Transverse colon (tissue), 4 donors: ENCODE data around the gene TRIM44. TPM values are rescaled to one million over a fixed set of nuclear protein-coding genes. Genes with fewer than 3 reads are reported as not detected.

Experiments used
- DNase-seq: peaks from one replicate; pipeline ENCODE4 v3.0.0-alpha.2; 2019
- H3K27ac ChIP-seq, 4 donors: fragments of 200-600 bp; sonication (generic); 2 replicates each; pipeline ENCODE4 v1.5.1; 2016 to 2018; ENCODE audit warnings: inconsistent platforms in 4 of 4
- H3K27me3 ChIP-seq: fragments of 200-600 bp; sonication (generic); 2 replicates; pipeline ENCODE4 v1.5.1; 2017; ENCODE audit warnings: inconsistent platforms
- H3K36me3 ChIP-seq, 4 donors: fragments of 200-600 bp; sonication (generic); 2 replicates each; pipeline ENCODE4 v1.5.1; 2017 to 2019; ENCODE audit warnings: inconsistent platforms in 4 of 4
- H3K4me1 ChIP-seq, 4 donors: fragments of 200-600 bp; sonication (generic); 2 replicates each; pipeline ENCODE4 v1.5.1; 2017 to 2020; ENCODE audit warnings: inconsistent platforms in 4 of 4
- H3K4me3 ChIP-seq, 4 donors: fragments of 200-600 bp; sonication (generic); 1 replicate in 1 of 4; 2 replicates in 3 of 4; pipeline versions ENCODE4 v1.5.1 to v1.6.1; 2017 to 2019; ENCODE audit warnings: inconsistent platforms in 4 of 4
- H3K9me3 ChIP-seq, 2 donors: fragments of 200-600 bp; sonication (generic); 2 replicates each; pipeline ENCODE4 v1.5.1; 2017 to 2019; ENCODE audit warnings: inconsistent platforms in 2 of 2
- EP300 ChIP-seq: sonication (generic); formaldehyde crosslinking; IDR thresholded peaks from one replicate; pipeline ENCODE4 v1.6.1; 2017; ENCODE audit warnings: antibody characterized with exemption, low read depth
- POLR2A ChIP-seq: fragments of 450-650 bp; IDR thresholded peaks from one replicate; pipeline ENCODE4 v1.6.1; 2016; ENCODE audit warnings: antibody characterized with exemption, mild to moderate bottlenecking, moderate library complexity
- POLR2AphosphoS5 ChIP-seq, 3 donors: sonication (generic); formaldehyde crosslinking; IDR thresholded peaks; one replicate each; pipeline ENCODE4 v1.6.1; 2016; ENCODE audit warnings: antibody characterized with exemption in 3 of 3
- WGBS, 2 donors: methylation state at CpG; one replicate each; pipeline ENCODE4 v1.1.5; 2018; ENCODE audit warnings: low coverage in 1 of 2; 5-methylcytosine and 5-hydroxymethylcytosine counted together
- in situ Hi-C, 4 donors: fragments of 200-750 bp; cut with MboI; loops; one replicate each; pipeline versions ENCODE4 v1.15.0 to v1.15.1; 2017; ENCODE audit warnings: low sequenced_read_pairs in 3 of 4, low pct_ligation_motif_present in 1 of 4, low pct_unique_long_range_greater_than_20kb in 1 of 4
- intact Hi-C: fragments of 100-400 bp; cut with DNase I; formaldehyde crosslinking; loops from one replicate; pipeline ENCODE4 v1.15.1; 2023; ENCODE audit warnings: low total_unique reads
- total RNA-seq, 4 donors: library from RNA; depleted of rRNA; stranded (reverse); fragments of >200 nt; gene quantifications; one replicate each; pipeline ENCODE4 v1.1.0, GENCODE V29; 2016
- TF ChIP-seq, protein P1 (sequence below), 5 experiments: fragments of 200-600 bp in 3 of 5; fragments of 450-650 bp in 2 of 5; sonication (generic) in 3 of 5; IDR thresholded peaks; 1 replicate in 2 of 5; 2 replicates in 3 of 5; pipeline ENCODE4 v1.5.1; 2016 to 2017; ENCODE audit warnings: antibody characterized with exemption in 5 of 5, inconsistent platforms in 3 of 5, mild to moderate bottlenecking in 2 of 5, moderate library complexity in 1 of 5

TRIM44 gene
- total RNA-seq, 4 donors from 2014 or later = 17.9 to 93.9 (median 37.5) TPM

DNA sequence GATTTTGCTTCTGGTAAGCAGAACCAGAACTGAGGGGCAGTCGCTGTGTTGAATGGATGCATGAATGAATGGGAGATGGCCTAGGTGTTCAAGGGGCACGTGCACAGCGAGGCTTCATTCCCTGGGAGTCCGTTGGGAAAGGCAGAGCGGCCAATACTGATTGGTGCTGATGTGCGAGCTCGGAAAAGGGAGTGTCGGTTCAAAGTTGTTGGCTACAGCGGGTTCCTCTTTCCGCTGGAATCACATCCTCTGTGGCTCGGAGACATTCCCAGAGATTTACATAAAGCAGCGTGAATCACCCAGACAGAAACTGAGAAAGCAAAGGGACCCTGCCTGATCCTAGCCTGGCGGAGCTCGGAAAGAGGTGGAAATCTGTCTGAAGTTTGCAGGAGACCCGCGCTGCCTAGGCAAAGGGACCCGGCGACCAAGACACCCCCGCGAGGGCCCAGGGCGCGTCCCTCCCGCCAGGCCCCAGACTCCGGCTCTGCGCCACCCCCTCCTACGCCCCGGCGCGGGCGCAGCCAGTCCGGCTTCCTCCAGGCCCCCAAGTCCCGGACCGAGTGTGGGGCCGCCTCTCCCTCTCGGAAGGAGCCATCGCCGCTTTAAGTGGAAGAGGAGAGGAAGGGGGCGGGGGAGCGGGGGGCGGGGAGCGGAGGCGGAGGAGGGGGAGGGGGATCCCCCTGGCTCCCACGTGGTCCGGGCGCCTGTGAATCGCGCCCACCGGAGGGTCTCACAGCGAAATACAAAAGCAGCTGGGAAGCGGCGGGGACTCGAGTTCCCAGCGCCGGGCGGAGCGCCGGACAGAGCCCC, 44.7 kb upstream of the TRIM44 start, which contains the start of gene FJX1:
Gene FJX1, plus strand, starts transcription at position 774 of the 810 bp plus-strand sequence. CDS start 177 bp downstream, outside the sequence.
- Histone ChIP-seq H3K4me1 (peaks cover 11 to 35% (median 21%) of the 10 kb centered on the region in 4 donors), H3K27ac (peak within 1 kb of the TSS; percentile 53 to 82 (median 72)), H3K4me3 (peak within 1 kb of the TSS; percentile 44 to 52 (median 48)), H3K36me3 (no peaks in the 10 kb centered on the region), H3K9me3 (no peaks in the 10 kb centered on the region), H3K27me3 (peaks cover 82% of the 10 kb centered on the region)
- in situ Hi-C loops = loop anchor here (5.0 to 25.0 kb wide), 9 partner anchors 194 to 877 kb away; no protein-coding TSS in a partner anchor
- 5% methylated on average over 25 of the region's 57 CpGs; no CpG with 5 or more reads in 1 of the 2 donors for WGBS, 2 donors
- TF ChIP-seq POLR2A (no peak), EP300 (no peak), POLR2AphosphoS5 (IDR thresholded peaks at IDR 0.05) (no peak)
- TF ChIP-seq, protein P1, sequence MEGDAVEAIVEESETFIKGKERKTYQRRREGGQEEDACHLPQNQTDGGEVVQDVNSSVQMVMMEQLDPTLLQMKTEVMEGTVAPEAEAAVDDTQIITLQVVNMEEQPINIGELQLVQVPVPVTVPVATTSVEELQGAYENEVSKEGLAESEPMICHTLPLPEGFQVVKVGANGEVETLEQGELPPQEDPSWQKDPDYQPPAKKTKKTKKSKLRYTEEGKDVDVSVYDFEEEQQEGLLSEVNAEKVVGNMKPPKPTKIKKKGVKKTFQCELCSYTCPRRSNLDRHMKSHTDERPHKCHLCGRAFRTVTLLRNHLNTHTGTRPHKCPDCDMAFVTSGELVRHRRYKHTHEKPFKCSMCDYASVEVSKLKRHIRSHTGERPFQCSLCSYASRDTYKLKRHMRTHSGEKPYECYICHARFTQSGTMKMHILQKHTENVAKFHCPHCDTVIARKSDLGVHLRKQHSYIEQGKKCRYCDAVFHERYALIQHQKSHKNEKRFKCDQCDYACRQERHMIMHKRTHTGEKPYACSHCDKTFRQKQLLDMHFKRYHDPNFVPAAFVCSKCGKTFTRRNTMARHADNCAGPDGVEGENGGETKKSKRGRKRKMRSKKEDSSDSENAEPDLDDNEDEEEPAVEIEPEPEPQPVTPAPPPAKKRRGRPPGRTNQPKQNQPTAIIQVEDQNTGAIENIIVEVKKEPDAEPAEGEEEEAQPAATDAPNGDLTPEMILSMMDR (IDR thresholded peaks at IDR 0.05) = no peak
- intact Hi-C loops = loop anchor here (5.0 to 10.0 kb wide), 3 partner anchors 204 to 649 kb away; no protein-coding TSS in a partner anchor
- DNase-seq = peak; percentile 17

DNA sequence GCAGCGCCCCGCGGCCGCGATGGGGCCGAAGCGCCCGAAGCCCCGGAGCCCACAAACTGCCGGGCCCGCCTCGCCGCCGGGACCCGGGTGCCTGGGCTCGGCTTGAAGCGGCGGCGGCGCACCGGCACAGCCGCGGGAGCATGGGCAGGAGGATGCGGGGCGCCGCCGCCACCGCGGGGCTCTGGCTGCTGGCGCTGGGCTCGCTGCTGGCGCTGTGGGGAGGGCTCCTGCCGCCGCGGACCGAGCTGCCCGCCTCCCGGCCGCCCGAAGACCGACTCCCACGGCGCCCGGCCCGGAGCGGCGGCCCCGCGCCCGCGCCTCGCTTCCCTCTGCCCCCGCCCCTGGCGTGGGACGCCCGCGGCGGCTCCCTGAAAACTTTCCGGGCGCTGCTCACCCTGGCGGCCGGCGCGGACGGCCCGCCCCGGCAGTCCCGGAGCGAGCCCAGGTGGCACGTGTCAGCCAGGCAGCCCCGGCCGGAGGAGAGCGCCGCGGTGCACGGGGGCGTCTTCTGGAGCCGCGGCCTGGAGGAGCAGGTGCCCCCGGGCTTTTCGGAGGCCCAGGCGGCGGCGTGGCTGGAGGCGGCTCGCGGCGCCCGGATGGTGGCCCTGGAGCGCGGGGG, 44.0 kb upstream of the TRIM44 start:
- TF ChIP-seq POLR2AphosphoS5 (IDR thresholded peaks at IDR 0.05) (no peak), EP300 (no peak), POLR2A (no peak)
- TF ChIP-seq, protein P1 (IDR thresholded peaks at IDR 0.05) = no peak
- intact Hi-C loops = loop anchor here (5.0 to 10.0 kb wide), 3 partner anchors 204 to 649 kb away; no protein-coding TSS in a partner anchor
- H3K4me1 ChIP-seq = peaks cover 11 to 35% (median 21%) of the 10 kb centered on the region in 4 donors
- H3K9me3 ChIP-seq = no peaks in the 10 kb centered on the region
- in situ Hi-C loops = loop anchor here (5.0 to 25.0 kb wide), 9 partner anchors 194 to 876 kb away; no protein-coding TSS in a partner anchor
- peak overlapping the region; percentile 44 to 52 (median 48) for H3K4me3 ChIP-seq
- peak; percentile 8 for DNase-seq
- H3K27me3 ChIP-seq = peaks cover 82% of the 10 kb centered on the region
- H3K36me3 ChIP-seq = no peaks in the 10 kb centered on the region
- H3K27ac ChIP-seq = peak overlapping the region; percentile 53 to 82 (median 72)
- 3% methylated on average over 12 of the region's 91 CpGs; no CpG with 5 or more reads in 1 of the 2 donors for WGBS, 2 donors

DNA sequence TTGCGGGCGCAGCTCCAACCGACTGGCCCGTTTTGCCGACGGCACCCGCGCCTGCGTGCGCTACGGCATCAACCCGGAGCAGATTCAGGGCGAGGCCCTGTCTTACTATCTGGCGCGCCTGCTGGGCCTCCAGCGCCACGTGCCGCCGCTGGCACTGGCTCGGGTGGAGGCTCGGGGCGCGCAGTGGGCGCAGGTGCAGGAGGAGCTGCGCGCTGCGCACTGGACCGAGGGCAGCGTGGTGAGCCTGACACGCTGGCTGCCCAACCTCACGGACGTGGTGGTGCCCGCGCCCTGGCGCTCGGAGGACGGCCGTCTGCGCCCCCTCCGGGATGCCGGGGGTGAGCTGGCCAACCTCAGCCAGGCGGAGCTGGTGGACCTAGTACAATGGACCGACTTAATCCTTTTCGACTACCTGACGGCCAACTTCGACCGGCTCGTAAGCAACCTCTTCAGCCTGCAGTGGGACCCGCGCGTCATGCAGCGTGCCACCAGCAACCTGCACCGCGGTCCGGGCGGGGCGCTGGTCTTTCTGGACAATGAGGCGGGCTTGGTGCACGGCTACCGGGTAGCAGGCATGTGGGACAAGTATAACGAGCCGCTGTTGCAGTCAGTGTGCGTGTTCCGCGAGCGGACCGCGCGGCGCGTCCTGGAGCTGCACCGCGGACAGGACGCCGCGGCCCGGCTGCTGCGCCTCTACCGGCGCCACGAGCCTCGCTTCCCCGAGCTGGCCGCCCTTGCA, 43.3 kb upstream of the TRIM44 start:
- in situ Hi-C loops = loop anchor here (5.0 to 25.0 kb wide), 9 partner anchors 193 to 876 kb away; no protein-coding TSS in a partner anchor
- peak overlapping the region in 3 of 4 donors; percentile 65 to 82 (median 79) for H3K27ac ChIP-seq

More for the DNA sequence above, 43.3 kb upstream of the TRIM44 start:
- H3K4me1 ChIP-seq = peaks cover 11 to 35% (median 21%) of the 10 kb centered on the region in 4 donors
- TF ChIP-seq, protein P1 (IDR thresholded peaks at IDR 0.05) = no peak
- no peak for TF ChIP-seq POLR2A
- no peak for TF ChIP-seq EP300
- no peak for TF ChIP-seq POLR2AphosphoS5 (IDR thresholded peaks at IDR 0.05)
- intact Hi-C loops = loop anchor here (5.0 to 10.0 kb wide), 3 partner anchors 203 to 648 kb away; no protein-coding TSS in a partner anchor
- H3K4me3 ChIP-seq = peak overlapping the region; percentile 23 to 52 (median 48)
- peak; percentile 8 for DNase-seq
- H3K27me3 ChIP-seq = peaks cover 84% of the 10 kb centered on the region
- no peaks in the 10 kb centered on the region for H3K36me3 ChIP-seq
- H3K9me3 ChIP-seq = no peaks in the 10 kb centered on the region
- 2% methylated on average over 39 of the region's 84 CpGs; no CpG with 5 or more reads in 1 of the 2 donors for WGBS, 2 donors
